Smooth muscle cell (in vitro differentiated cells): ENCODE measurements around the gene OR2H1. TPM values are rescaled to one million over a fixed set of nuclear protein-coding genes. Genes with fewer than 3 reads are reported as not detected.

Experiments
- DNase-seq: peaks from one replicate; lab custom pipeline; 2025; ENCODE audit not compliant: unreplicated experiment; lab: John Stamatoyannopoulos, UW
- H2AFZ ChIP-seq: fragments of 200-600 bp; sonication (generic); 2 replicates; pipeline ENCODE4 v1.6.0; 2016; ENCODE audit warnings: antibody characterized with exemption, low read depth, mild to moderate bottlenecking
- H3F3A ChIP-seq: fragments of 200-600 bp; sonication (generic); 2 replicates; pipeline ENCODE4 v1.6.0; 2017; ENCODE audit warnings: antibody characterized with exemption, low read depth
- H3K27ac ChIP-seq: fragments of 200-600 bp; sonication (generic); 2 replicates; pipeline ENCODE4 v1.5.1; 2016; ENCODE audit warnings: low read depth, mild to moderate bottlenecking
- H3K27me3 ChIP-seq: fragments of 200-600 bp; sonication (generic); 2 replicates; pipeline ENCODE4 v1.6.1; 2016; ENCODE audit warnings: low read depth, mild to moderate bottlenecking
- H3K36me3 ChIP-seq: fragments of 200-600 bp; sonication (generic); 2 replicates; pipeline ENCODE4 v1.5.1; 2016; ENCODE audit warnings: low read depth
- H3K4me1 ChIP-seq: fragments of 200-600 bp; sonication (generic); 2 replicates; pipeline ENCODE4 v1.5.1; 2016; ENCODE audit warnings: low read depth
- H3K4me2 ChIP-seq: fragments of 200-600 bp; sonication (generic); 2 replicates; pipeline ENCODE4 v1.6.0; 2016; ENCODE audit warnings: mild to moderate bottlenecking
- H3K4me3 ChIP-seq: fragments of 200-600 bp; sonication (generic); 2 replicates; pipeline ENCODE4 v1.5.1; 2016; ENCODE audit warnings: mild to moderate bottlenecking
- H3K79me2 ChIP-seq: fragments of 200-600 bp; sonication (generic); 2 replicates; pipeline ENCODE4 v1.6.0; 2016; ENCODE audit warnings: low read depth, mild to moderate bottlenecking
- H3K9ac ChIP-seq: fragments of 200-600 bp; sonication (generic); 2 replicates; pipeline ENCODE4 v1.6.0; 2016; ENCODE audit warnings: low read depth
- H3K9me3 ChIP-seq: fragments of 200-600 bp; sonication (generic); replicated peaks from 2 replicates; pipeline ENCODE4 v1.5.1; 2016; ENCODE audit warnings: low read depth
- H4K20me1 ChIP-seq: fragments of 200-600 bp; sonication (generic); 2 replicates; pipeline ENCODE4 v1.6.0; 2016; ENCODE audit warnings: low read depth
- CTCF ChIP-seq: fragments of 200-600 bp; sonication (generic); IDR thresholded peaks from 2 replicates; pipeline ENCODE4 v1.5.1; 2017; ENCODE audit warnings: borderline replicate concordance, mild to moderate bottlenecking, antibody characterized with exemption; ENCODE audit not compliant: insufficient read depth, poor library complexity, severe bottlenecking
- WGBS: methylation state at CpG from one replicate; pipeline ENCODE4 v1.1.7; 2016; ENCODE audit warnings: low lambda C conversion rate; 5-methylcytosine and 5-hydroxymethylcytosine counted together
- polyA plus RNA-seq: library from polyadenylated mRNA; unstranded; fragments of >200 nt; fragmentation: Nextera tagmentation; extraction: Ambion mirVana; gene quantifications from 2 replicates; pipeline ENCODE4 v1.2.1, GENCODE V29; 2016
- total RNA-seq: library from RNA; depleted of rRNA; stranded (reverse); fragments of >200 nt; gene quantifications from 2 replicates; pipeline ENCODE4 v1.2.3, GENCODE V29; 2014

OR2H1 gene
- total and polyA plus RNA-seq, 2 experiments from 2014 or later: not detected

- Histone ChIP-seq H3K4me3 (no peak overlapping the region), H3K4me1 (no peaks in the 10 kb centered on the region), H3K36me3 (no peaks in the 10 kb centered on the region), H3F3A (no peaks in the 10 kb centered on the region), H3K9me3 (no peaks in the 10 kb centered on the region), H3K27ac (no peak overlapping the region), H3K79me2 (no peaks in the 10 kb centered on the region), H4K20me1 (no peaks in the 10 kb centered on the region), H2AFZ (no peak overlapping the region), H3K27me3 (no peaks in the 10 kb centered on the region), H3K4me2 (no peak overlapping the region), H3K9ac (no peak overlapping the region)
- 82% methylated on average over 11 of the region's 11 CpGs for WGBS
- TF ChIP-seq CTCF: no peak
- no peak for DNase-seq
These were observed 49.6 kb downstream of the OR2H1 start for GRCh38 chr6:29506446-29507067.

- H3K4me3 ChIP-seq: no peak overlapping the region
- no peak overlapping the region for H3K27ac ChIP-seq
- WGBS: 94% methylated on average over 5 of the region's 5 CpGs
- H4K20me1 ChIP-seq: no peaks in the 10 kb centered on the region
- H3K36me3 ChIP-seq: no peaks in the 10 kb centered on the region
- no peaks in the 10 kb centered on the region for H3K9me3 ChIP-seq
- H3K27me3 ChIP-seq: no peaks in the 10 kb centered on the region
- no peak overlapping the region for H3K9ac ChIP-seq
- H2AFZ ChIP-seq: no peak overlapping the region
- no peaks in the 10 kb centered on the region for H3K79me2 ChIP-seq
- no peaks in the 10 kb centered on the region for H3F3A ChIP-seq
- no peak for TF ChIP-seq CTCF
- H3K4me1 ChIP-seq: no peaks in the 10 kb centered on the region
- no peak overlapping the region for H3K4me2 ChIP-seq
- no peak for DNase-seq
These were observed 50.4 kb downstream of the OR2H1 start for GRCh38 chr6:29507319-29507718.

GRCh38 chr6:29509239-29509638 is 52.3 kb downstream of the OR2H1 start:
- H2AFZ ChIP-seq: no peak overlapping the region
- no peak for TF ChIP-seq CTCF

GRCh38 chr6:29509711-29510110 is 52.8 kb downstream of the OR2H1 start:
- no peaks in the 10 kb centered on the region for H3K79me2 ChIP-seq
- no peaks in the 10 kb centered on the region for H3K9me3 ChIP-seq
- H3K4me2 ChIP-seq: no peak overlapping the region
- no peak for DNase-seq
- no peak overlapping the region for H2AFZ ChIP-seq
- WGBS: 84% methylated on average over 9 of the region's 9 CpGs
- H3K27ac ChIP-seq: no peak overlapping the region
- no peak overlapping the region for H3K4me3 ChIP-seq
- no peaks in the 10 kb centered on the region for H3F3A ChIP-seq
- no peaks in the 10 kb centered on the region for H3K36me3 ChIP-seq
- no peaks in the 10 kb centered on the region for H3K27me3 ChIP-seq
- no peaks in the 10 kb centered on the region for H4K20me1 ChIP-seq
- H3K4me1 ChIP-seq: no peaks in the 10 kb centered on the region
- TF ChIP-seq CTCF: no peak
- no peak overlapping the region for H3K9ac ChIP-seq

More at GRCh38 chr6:29509239-29509638, 52.3 kb downstream of the OR2H1 start:
- no peaks in the 10 kb centered on the region for H3K9me3 ChIP-seq
- no peaks in the 10 kb centered on the region for H3K36me3 ChIP-seq
- H3K27ac ChIP-seq: no peak overlapping the region
- H3K4me3 ChIP-seq: no peak overlapping the region
- no peak for DNase-seq
- 77% methylated on average over 6 of the region's 6 CpGs for WGBS
- H3K27me3 ChIP-seq: no peaks in the 10 kb centered on the region
- H4K20me1 ChIP-seq: no peaks in the 10 kb centered on the region
- H3F3A ChIP-seq: no peaks in the 10 kb centered on the region
- no peaks in the 10 kb centered on the region for H3K4me1 ChIP-seq
- no peak overlapping the region for H3K4me2 ChIP-seq
- no peak overlapping the region for H3K9ac ChIP-seq
- no peaks in the 10 kb centered on the region for H3K79me2 ChIP-seq
